Vagina (tissue), 2 donors: Measurements from ENCODE around the gene FRMD7.

Source experiments
- CTCF ChIP-seq, 3 experiments: fragments of 450-650 bp in 2 of 3; fragments of 200-600 bp in 1 of 3; sonication (generic) in 1 of 3; IDR thresholded peaks; one replicate each; pipeline ENCODE4 v1.5.1; 2017 to 2019; ENCODE audit warnings: antibody characterized with exemption in 3 of 3, mild to moderate bottlenecking in 2 of 3, moderate library complexity in 2 of 3
- POLR2A ChIP-seq, 2 donors: fragments of 450-650 bp; IDR thresholded peaks; one replicate each; pipeline ENCODE4 v1.6.1; 2017; ENCODE audit warnings: antibody characterized with exemption in 2 of 2, mild to moderate bottlenecking in 2 of 2, moderate library complexity in 2 of 2
- POLR2AphosphoS5 ChIP-seq, 2 donors: sonication (generic); formaldehyde crosslinking; IDR thresholded peaks; one replicate each; pipeline ENCODE4 v1.9.0; 2017; ENCODE audit warnings: antibody characterized with exemption in 2 of 2, mild to moderate bottlenecking in 2 of 2, low read depth in 1 of 2; ENCODE audit not compliant: insufficient read depth in 1 of 2

- TF ChIP-seq CTCF (IDR thresholded peaks at IDR 0.05): no peak
- TF ChIP-seq POLR2A (IDR thresholded peaks at IDR 0.05): no peak
- TF ChIP-seq POLR2AphosphoS5 (IDR thresholded peaks at IDR 0.05; ENCODE audit: insufficient read depth in 1 of 2, low read depth in 1 of 2): no peak
Observed at GRCh38 chrX:132077912-132078311, 49.9 kb downstream of the FRMD7 start.
